ENCODE data around the gene CMC1. TPM values are rescaled to one million over a fixed set of nuclear protein-coding genes. Genes with fewer than 3 reads are reported as not detected.

Gene CMC1
- polyA plus RNA-seq, 6 donors from 2014 or later: 24.1 to 34.0 (median 27.1) TPM

- Mint-ChIP-seq H3K9me3 (no peaks in the 10 kb centered on the region), H3K4me1 (no peaks in the 10 kb centered on the region), H3K27me3 (no peaks in the 10 kb centered on the region), H3K4me3 (no peak overlapping the region), H3K27ac (no peak overlapping the region), H3K36me3 (peaks cover 0 to 15% of the 10 kb centered on the region in 2 donors)
- no peak for ATAC-seq (ENCODE audit: low read depth in 2 of 2)
- no peak for DNase-seq
Observed at GRCh38 chr3:28326458-28326926, 85.1 kb downstream of the CMC1 start.

DNA sequence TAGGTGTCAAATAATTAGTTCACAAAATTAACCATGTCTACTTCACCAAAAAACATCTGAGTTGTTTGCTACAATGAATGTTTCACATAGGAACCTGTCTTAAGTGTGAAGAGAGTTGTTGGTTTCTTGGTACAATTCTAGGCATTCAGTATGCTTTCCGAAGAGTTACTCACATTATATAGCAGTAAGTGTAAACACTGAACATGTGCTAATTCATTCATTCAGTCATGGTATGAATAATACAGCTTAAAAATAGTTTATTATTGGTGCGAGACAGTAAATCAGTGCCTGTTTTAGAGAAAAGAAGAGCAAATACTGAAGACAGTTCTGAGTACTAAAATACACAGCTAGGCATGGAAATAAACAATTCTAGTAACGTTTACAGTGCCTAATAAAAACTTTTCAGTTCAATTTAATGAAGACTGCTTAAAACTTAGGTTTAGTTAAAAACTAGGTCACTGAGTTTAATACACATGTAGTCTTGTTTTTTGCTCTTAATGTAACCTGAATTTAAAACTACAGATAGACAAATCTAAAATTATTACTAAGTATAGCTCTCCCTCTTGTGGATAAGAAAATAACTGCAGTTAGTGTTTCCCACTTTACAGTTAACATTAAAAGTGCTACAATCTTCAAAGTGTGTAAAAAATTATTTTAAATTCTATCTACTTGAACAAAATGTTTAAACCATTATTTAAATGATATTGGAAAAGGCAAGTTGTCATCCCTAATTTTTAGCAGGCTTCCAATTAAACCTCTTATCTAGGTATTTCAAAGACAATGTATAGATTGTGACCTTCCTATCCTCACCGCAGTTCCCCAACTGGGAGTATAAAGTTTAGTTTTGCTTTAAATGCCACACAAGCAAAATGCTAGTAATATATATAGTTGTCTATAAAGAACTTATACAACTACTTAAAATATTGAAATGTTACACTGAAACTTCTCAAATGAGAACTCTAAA is 87.1 kb downstream of the CMC1 start:
- Mint-ChIP-seq H3K27ac (no peak overlapping the region), H3K4me1 (no peaks in the 10 kb centered on the region), H3K36me3 (peaks cover 0 to 14% of the 10 kb centered on the region in 2 donors), H3K4me3 (no peak overlapping the region), H3K27me3 (no peaks in the 10 kb centered on the region), H3K9me3 (no peaks in the 10 kb centered on the region)
- DNase-seq (peak; percentile 31), ATAC-seq (ENCODE audit: low read depth in 2 of 2) (peak in 1 of 2 donors; percentile 40)

GRCh38 chr3:28334552-28334951 is 93.1 kb downstream of the CMC1 start:
- H3K4me3 Mint-ChIP-seq: no peak overlapping the region
- H3K27me3 Mint-ChIP-seq: no peaks in the 10 kb centered on the region
- H3K27ac Mint-ChIP-seq: no peak overlapping the region
- no peaks in the 10 kb centered on the region for H3K4me1 Mint-ChIP-seq
- ATAC-seq (ENCODE audit: low read depth in 2 of 2): no peak
- DNase-seq: no peak
- no peaks in the 10 kb centered on the region for H3K9me3 Mint-ChIP-seq
- no peaks in the 10 kb centered on the region for H3K36me3 Mint-ChIP-seq

DNA sequence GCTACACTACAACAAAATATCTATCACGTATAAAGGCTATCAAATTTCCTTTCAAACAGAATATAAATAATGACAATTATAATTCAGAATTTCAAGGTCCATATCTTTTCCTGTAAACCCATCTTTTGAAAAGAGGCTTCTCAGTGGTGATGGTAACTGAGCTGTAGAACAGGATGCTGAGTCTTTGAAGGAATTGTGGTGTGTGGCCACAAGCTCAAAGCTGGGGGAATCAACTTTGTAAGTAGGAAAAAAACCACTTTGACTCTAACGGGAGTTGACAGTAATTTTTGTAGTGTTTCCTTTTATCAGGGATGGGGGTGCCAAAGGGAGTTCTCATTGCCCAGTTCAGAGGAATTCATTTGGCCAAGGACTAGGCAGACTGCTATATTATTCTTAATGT is 93.8 kb downstream of the CMC1 start:
- no peak for ATAC-seq (ENCODE audit: low read depth in 2 of 2)
- DNase-seq: no peak
- no peaks in the 10 kb centered on the region for H3K27me3 Mint-ChIP-seq
- no peak overlapping the region for H3K4me3 Mint-ChIP-seq
- H3K4me1 Mint-ChIP-seq: no peaks in the 10 kb centered on the region
- no peak overlapping the region for H3K27ac Mint-ChIP-seq
- H3K36me3 Mint-ChIP-seq: no peaks in the 10 kb centered on the region
- no peaks in the 10 kb centered on the region for H3K9me3 Mint-ChIP-seq

DNA sequence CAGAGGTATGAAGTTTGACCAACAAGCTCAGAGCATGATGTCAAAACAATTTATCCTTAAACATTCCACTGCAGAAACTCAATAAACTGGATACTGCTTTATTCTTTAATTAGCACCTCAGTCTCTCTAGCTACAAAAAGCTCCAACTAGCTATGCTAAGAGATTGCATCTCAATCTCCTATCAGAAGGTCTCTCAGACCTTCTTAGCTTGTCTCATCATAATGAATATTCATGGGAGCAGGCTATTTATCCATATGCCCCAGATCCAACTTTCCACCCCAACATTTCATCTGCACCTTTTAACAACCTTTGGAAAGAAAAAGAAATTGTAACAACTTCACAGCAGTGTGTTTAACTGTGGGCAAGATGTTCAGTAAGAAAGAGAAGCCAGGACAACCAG is 95.8 kb downstream of the CMC1 start:
- no peaks in the 10 kb centered on the region for H3K36me3 Mint-ChIP-seq
- no peaks in the 10 kb centered on the region for H3K27me3 Mint-ChIP-seq
- H3K4me3 Mint-ChIP-seq: no peak overlapping the region
- no peak for DNase-seq
- ATAC-seq (ENCODE audit: low read depth in 2 of 2): no peak
- H3K4me1 Mint-ChIP-seq: peaks cover 0 to under 1% (median 0%) of the 10 kb centered on the region in 3 donors
- H3K27ac Mint-ChIP-seq: no peak overlapping the region
- H3K9me3 Mint-ChIP-seq: no peaks in the 10 kb centered on the region

GRCh38 chr3:28343144-28343543 is 101.7 kb downstream of the CMC1 start:
- Mint-ChIP-seq H3K27ac (peak overlapping the region in 2 of 6 donors; percentile 0 to 50), H3K36me3 (no peaks in the 10 kb centered on the region), H3K4me3 (peak overlapping the region in 1 of 8 donors; percentile 8), H3K9me3 (no peaks in the 10 kb centered on the region), H3K27me3 (no peaks in the 10 kb centered on the region), H3K4me1 (peaks cover 9 to 25% (median 16%) of the 10 kb centered on the region in 3 donors)
- no peak for DNase-seq
- ATAC-seq (ENCODE audit: low read depth in 2 of 2): no peak

- Mint-ChIP-seq H3K36me3 (no peaks in the 10 kb centered on the region), H3K9me3 (peaks cover 0 to 4% (median 0%) of the 10 kb centered on the region in 7 donors), H3K27ac (no peak overlapping the region), H3K27me3 (no peaks in the 10 kb centered on the region), H3K4me1 (peaks cover 17 to 43% (median 34%) of the 10 kb centered on the region in 3 donors), H3K4me3 (peak overlapping the region in 1 of 8 donors; percentile 99)
- DNase-seq (no peak), ATAC-seq (ENCODE audit: low read depth in 2 of 2) (no peak)
Observed at GRCh38 chr3:28345690-28346089, 104.3 kb downstream of the CMC1 start.

- Mint-ChIP-seq H3K4me3 (peak overlapping the region; percentile 97 to 99 (median 98)), H3K27me3 (no peaks in the 10 kb centered on the region), H3K27ac (peak overlapping the region; percentile 96 to 100 (median 99)), H3K36me3 (peaks cover 0 to 9% of the 10 kb centered on the region in 2 donors), H3K9me3 (peaks cover 0 to 11% (median 8%) of the 10 kb centered on the region in 7 donors), H3K4me1 (peaks cover 17 to 43% (median 32%) of the 10 kb centered on the region in 3 donors)
- ATAC-seq (ENCODE audit: low read depth in 2 of 2) (no peak), DNase-seq (no peak)
Observed at GRCh38 chr3:28347374-28348264, 106.2 kb downstream of the CMC1 start.

DNA sequence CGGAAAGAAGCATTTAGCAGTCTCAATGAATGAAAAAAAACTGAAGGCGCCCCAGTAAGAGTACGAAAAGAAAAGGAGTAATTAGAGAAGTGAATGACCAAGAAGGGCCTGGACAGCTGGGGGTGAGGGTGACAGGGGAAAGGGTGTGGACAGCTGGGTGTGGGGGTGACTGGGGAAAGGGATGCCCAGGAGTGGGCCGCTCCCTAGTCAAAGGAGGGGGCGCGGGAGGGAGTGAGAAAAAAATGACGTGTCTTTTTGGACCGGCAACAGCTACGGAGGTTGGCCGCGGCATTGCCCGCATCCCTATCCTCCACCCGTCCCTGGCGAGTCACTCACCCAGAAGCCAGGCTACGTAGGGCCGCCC is 106.8 kb downstream of the CMC1 start:
- Mint-ChIP-seq H3K9me3 (peaks cover 0 to 15% (median 10%) of the 10 kb centered on the region in 7 donors), H3K27me3 (no peaks in the 10 kb centered on the region), H3K4me1 (peaks cover 14 to 43% (median 32%) of the 10 kb centered on the region in 3 donors), H3K4me3 (peak overlapping the region; percentile 97 to 99 (median 98)), H3K36me3 (peaks cover under 1 to 9% of the 10 kb centered on the region in 2 donors), H3K27ac (peak overlapping the region; percentile 96 to 100 (median 99))
- no peak for DNase-seq
- ATAC-seq (ENCODE audit: low read depth in 2 of 2): no peak

DNA sequence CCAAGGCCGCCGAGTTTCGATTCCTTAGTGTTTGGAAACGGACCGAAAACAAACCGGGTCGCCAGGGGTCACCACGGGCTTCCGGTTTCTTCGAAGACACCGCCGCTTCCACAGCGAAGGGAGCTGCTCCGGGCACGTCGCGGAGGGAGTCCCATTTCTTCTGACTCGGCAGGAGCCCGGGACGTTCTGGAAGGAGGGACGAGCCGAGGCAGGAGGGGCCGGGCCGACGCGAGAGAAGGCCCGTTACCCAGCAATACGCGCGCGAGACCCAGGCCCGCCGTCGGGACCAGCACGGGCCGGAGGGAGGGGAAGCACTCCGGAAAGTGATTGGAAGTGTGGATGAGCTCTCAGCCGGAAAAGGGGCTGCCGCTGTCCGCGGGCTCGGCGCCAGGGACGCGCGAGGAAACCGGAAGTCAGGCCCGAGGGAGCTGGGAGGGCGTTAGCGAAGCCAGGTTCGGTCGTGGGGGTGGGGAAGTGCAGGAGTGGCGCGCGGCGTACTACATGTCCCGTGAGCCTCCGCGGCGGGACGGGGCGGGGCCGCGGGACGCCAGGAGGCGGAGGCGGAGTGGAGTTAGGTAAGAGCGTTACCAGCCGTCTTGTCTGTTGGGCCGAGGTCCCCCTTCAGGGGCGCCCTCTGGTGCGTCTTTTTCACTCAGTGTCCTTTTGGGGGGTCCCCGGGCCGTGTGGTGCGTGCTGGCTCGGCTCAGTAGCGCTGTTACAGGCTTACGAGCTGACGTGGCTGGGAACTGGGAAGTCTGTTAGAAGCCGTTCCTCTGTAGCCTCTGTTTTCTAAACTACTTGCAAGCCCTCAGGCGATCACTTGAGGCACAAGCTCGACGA is 107.4 kb downstream of the CMC1 start, which contains the start of the genes AZI2 and ZCWPW2:
Gene AZI2, minus strand, starts transcription at position 196 of the 840 bp plus-strand sequence. CDS start 8,207 bp downstream, outside the sequence.
Gene ZCWPW2, plus strand, starts transcription at position 93 of the 840 bp plus-strand sequence. CDS start 64,348 bp downstream, outside the sequence.
- DNase-seq (peak; percentile 91), ATAC-seq (ENCODE audit: low read depth in 2 of 2) (peak; percentile 83 to 85)
- H3K36me3 Mint-ChIP-seq: peaks cover 7 to 14% of the 10 kb centered on the region in 2 donors
- H3K4me1 Mint-ChIP-seq: peaks cover 13 to 43% (median 32%) of the 10 kb centered on the region in 3 donors
- peaks cover 0 to 21% (median 11%) of the 10 kb centered on the region in 7 donors for H3K9me3 Mint-ChIP-seq
- H3K27ac Mint-ChIP-seq: peak within 1 kb of the TSS; percentile 96 to 100 (median 99)
- H3K4me3 Mint-ChIP-seq: peak within 1 kb of the TSS; percentile 97 to 99 (median 98)
- H3K27me3 Mint-ChIP-seq: no peaks in the 10 kb centered on the region

DNA sequence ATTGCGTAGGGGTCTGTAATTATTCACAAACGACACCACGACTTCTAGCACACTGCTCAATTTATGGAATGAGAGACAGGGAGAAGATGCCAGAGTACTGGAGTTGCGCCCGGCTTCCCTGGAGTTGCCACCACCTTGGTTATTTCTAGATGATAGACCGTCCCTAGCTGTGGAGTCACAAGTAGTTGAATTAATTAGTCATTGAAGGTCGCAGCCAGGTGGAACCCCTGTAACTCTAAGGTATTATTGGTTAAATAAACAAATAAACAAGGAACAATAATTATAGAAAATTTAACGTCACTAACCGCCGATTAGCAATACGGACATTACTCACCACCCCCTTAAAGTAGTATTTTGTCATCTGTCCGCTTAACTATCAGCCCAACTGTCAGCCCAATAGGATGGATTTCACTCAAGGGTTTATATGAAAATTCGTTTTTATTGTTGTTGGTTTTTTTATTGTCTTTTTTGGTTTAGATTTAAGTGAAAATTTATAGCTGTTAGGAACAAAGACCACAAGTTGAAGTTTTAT is 108.1 kb downstream of the CMC1 start:
- no peak for DNase-seq
- Mint-ChIP-seq H3K4me3 (peak overlapping the region; percentile 97 to 99 (median 98)), H3K36me3 (peaks cover 9 to 18% of the 10 kb centered on the region in 2 donors), H3K27me3 (no peaks in the 10 kb centered on the region), H3K4me1 (peaks cover 13 to 43% (median 32%) of the 10 kb centered on the region in 3 donors), H3K9me3 (peaks cover 0 to 25% (median 13%) of the 10 kb centered on the region in 7 donors), H3K27ac (peak overlapping the region; percentile 96 to 100 (median 99))
- no peak for ATAC-seq (ENCODE audit: low read depth in 2 of 2)

All from naive B cell (primary cell).